Ishikawa (cell line): Measurements from ENCODE around the gene GPLD1.

Experiments used
- CEBPB ChIP-seq: IDR thresholded peaks from 2 replicates; pipeline ENCODE4 v1.6.1; 2012
- CREB1 ChIP-seq: IDR thresholded peaks from 2 replicates; pipeline ENCODE4 v1.6.1; 2012; ENCODE audit warnings: low read depth
- EGR1 ChIP-seq: IDR thresholded peaks from 2 replicates; pipeline ENCODE4 v1.6.1; 2012
- EP300 ChIP-seq: IDR thresholded peaks from 2 replicates; pipeline ENCODE4 v1.6.1; 2012; ENCODE audit warnings: borderline replicate concordance
- FOXM1 ChIP-seq: IDR thresholded peaks from 2 replicates; pipeline ENCODE4 v1.6.1; 2012; ENCODE audit warnings: low read depth, borderline replicate concordance
- NFIC ChIP-seq: IDR thresholded peaks from 2 replicates; pipeline ENCODE4 v1.6.1; 2012
- RAD21 ChIP-seq: IDR thresholded peaks from 2 replicates; pipeline ENCODE4 v1.6.1; 2012; ENCODE audit warnings: low read depth
- TAF1 ChIP-seq: IDR thresholded peaks from 2 replicates; pipeline ENCODE4 v1.6.1; 2012; ENCODE audit warnings: low read depth, mild to moderate bottlenecking
- TCF12 ChIP-seq: IDR thresholded peaks from 2 replicates; pipeline ENCODE4 v1.6.1; 2012; ENCODE audit warnings: low read depth
- YY1 ChIP-seq: IDR thresholded peaks from 2 replicates; pipeline ENCODE4 v1.6.1; 2012; ENCODE audit warnings: low read depth
- TF ChIP-seq, protein P1 (sequence below): IDR thresholded peaks from 2 replicates; pipeline ENCODE4 v1.6.1; 2012; ENCODE audit warnings: low read depth, mild to moderate bottlenecking
- TF ChIP-seq, protein P2 (sequence below): IDR thresholded peaks from 2 replicates; pipeline ENCODE4 v1.6.1; 2012

DNA sequence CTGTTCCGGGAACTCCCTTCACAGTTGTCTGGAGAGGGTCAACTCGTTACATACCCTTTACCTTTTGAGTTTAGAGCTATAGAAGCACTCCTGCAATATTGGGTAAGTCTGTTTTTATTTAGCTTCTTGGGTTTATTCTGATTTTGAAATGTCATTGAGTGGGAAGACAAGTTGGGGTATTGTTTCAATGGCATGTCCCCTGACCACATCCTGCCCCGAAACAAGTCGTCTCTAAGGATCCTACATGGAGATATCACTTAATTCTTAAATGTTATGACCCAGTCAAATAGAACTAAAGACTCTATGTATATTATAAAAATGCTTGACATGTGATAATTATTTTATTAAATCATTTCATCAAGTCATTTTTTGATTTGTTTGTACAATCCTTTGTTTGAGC lies 77.1 kb downstream of the GPLD1 start:
- TF ChIP-seq, protein P1, sequence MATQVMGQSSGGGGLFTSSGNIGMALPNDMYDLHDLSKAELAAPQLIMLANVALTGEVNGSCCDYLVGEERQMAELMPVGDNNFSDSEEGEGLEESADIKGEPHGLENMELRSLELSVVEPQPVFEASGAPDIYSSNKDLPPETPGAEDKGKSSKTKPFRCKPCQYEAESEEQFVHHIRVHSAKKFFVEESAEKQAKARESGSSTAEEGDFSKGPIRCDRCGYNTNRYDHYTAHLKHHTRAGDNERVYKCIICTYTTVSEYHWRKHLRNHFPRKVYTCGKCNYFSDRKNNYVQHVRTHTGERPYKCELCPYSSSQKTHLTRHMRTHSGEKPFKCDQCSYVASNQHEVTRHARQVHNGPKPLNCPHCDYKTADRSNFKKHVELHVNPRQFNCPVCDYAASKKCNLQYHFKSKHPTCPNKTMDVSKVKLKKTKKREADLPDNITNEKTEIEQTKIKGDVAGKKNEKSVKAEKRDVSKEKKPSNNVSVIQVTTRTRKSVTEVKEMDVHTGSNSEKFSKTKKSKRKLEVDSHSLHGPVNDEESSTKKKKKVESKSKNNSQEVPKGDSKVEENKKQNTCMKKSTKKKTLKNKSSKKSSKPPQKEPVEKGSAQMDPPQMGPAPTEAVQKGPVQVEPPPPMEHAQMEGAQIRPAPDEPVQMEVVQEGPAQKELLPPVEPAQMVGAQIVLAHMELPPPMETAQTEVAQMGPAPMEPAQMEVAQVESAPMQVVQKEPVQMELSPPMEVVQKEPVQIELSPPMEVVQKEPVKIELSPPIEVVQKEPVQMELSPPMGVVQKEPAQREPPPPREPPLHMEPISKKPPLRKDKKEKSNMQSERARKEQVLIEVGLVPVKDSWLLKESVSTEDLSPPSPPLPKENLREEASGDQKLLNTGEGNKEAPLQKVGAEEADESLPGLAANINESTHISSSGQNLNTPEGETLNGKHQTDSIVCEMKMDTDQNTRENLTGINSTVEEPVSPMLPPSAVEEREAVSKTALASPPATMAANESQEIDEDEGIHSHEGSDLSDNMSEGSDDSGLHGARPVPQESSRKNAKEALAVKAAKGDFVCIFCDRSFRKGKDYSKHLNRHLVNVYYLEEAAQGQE = no peak
- TF ChIP-seq, protein P2, sequence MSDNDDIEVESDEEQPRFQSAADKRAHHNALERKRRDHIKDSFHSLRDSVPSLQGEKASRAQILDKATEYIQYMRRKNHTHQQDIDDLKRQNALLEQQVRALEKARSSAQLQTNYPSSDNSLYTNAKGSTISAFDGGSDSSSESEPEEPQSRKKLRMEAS = no peak
- TF ChIP-seq TAF1 (no peak), CEBPB (no peak), RAD21 (no peak), FOXM1 (no peak), EP300 (no peak), TCF12 (no peak), NFIC (no peak), YY1 (no peak), EGR1 (no peak), CREB1 (no peak)
